HEK293T (cell line): ENCODE data around the gene ATG12.
"Not testable (repeated sequence)": the region's sequence is repeated elsewhere in the genome, so short reads cannot be mapped to it uniquely, and the experiment has no call there.

ENCODE experiments used
- CTCF ChIA-PET: fragments of 350-600 bp; formaldehyde crosslinking; extraction: SDS; loops from one replicate; lab custom pipeline; 2021; ENCODE audit warnings: antibody characterized with exemption, inconsistent platforms; lab: Yijun Ruan, JAX
- POLR2A ChIA-PET: fragments of 350-600 bp; formaldehyde crosslinking; extraction: SDS; loops from one replicate; lab custom pipeline; 2020; ENCODE audit warnings: antibody characterized with exemption, inconsistent platforms; lab: Yijun Ruan, JAX
- DNase-seq: peaks from one replicate; pipeline ENCODE4 v3.0.0; 2012; ENCODE audit warnings: mixed read lengths; ENCODE audit errors: extremely low spot score
- ARNT ChIP-seq: fragments of 450-650 bp; IDR thresholded peaks from 2 replicates; pipeline ENCODE4 v1.6.1; 2017; ENCODE audit warnings: mild to moderate bottlenecking
- BHLHE40 ChIP-seq: fragments of 450-650 bp; IDR thresholded peaks from 2 replicates; pipeline ENCODE4 v1.6.1; 2016; ENCODE audit warnings: mild to moderate bottlenecking, moderate library complexity, borderline replicate concordance
- CTBP1 ChIP-seq: fragments of 450-650 bp; IDR thresholded peaks from 2 replicates; pipeline ENCODE4 v1.6.1; 2016; ENCODE audit warnings: borderline replicate concordance
- ELF4 ChIP-seq: fragments of 450-650 bp; IDR thresholded peaks from 2 replicates; pipeline ENCODE4 v1.6.1; 2017; ENCODE audit warnings: antibody characterized with exemption
- FOXA1 ChIP-seq: fragments of 450-650 bp; IDR thresholded peaks from 2 replicates; pipeline ENCODE4 v1.6.1; 2016; ENCODE audit warnings: mild to moderate bottlenecking
- FOXK2 ChIP-seq: fragments of 450-650 bp; IDR thresholded peaks from 2 replicates; pipeline ENCODE4 v1.6.1; 2016; ENCODE audit warnings: mild to moderate bottlenecking
- FOXM1 ChIP-seq: fragments of 450-650 bp; IDR thresholded peaks from 2 replicates; pipeline ENCODE4 v1.6.1; 2017; ENCODE audit warnings: mild to moderate bottlenecking, borderline replicate concordance
- HDGF ChIP-seq: fragments of 450-650 bp; IDR thresholded peaks from 2 replicates; pipeline ENCODE4 v1.6.1; 2017; ENCODE audit warnings: antibody characterized with exemption, borderline replicate concordance
- L3MBTL2 ChIP-seq: fragments of 450-650 bp; conservative IDR thresholded peaks from 2 replicates; pipeline ENCODE4 v1.6.1; 2016; ENCODE audit warnings: mild to moderate bottlenecking
- LEF1 ChIP-seq: fragments of 450-650 bp; IDR thresholded peaks from 2 replicates; pipeline ENCODE4 v1.6.1; 2017; ENCODE audit warnings: mild to moderate bottlenecking, borderline replicate concordance
- NFRKB ChIP-seq: fragments of 450-650 bp; IDR thresholded peaks from 2 replicates; pipeline ENCODE4 v1.6.1; 2016; ENCODE audit warnings: mild to moderate bottlenecking, moderate library complexity
- SP1 ChIP-seq: fragments of 450-650 bp; IDR thresholded peaks from 2 replicates; pipeline ENCODE4 v1.6.1; 2017
- SUZ12 ChIP-seq: fragments of 450-650 bp; IDR thresholded peaks from 2 replicates; pipeline ENCODE4 v1.6.1; 2016; ENCODE audit warnings: mild to moderate bottlenecking
- TARDBP ChIP-seq: fragments of 450-650 bp; IDR thresholded peaks from 2 replicates; pipeline ENCODE4 v1.6.1; 2016
- ZNF384 ChIP-seq: fragments of 450-650 bp; IDR thresholded peaks from 2 replicates; pipeline ENCODE4 v1.6.1; 2016
- TF ChIP-seq, protein P1 (sequence below): fragments of 450-650 bp; IDR thresholded peaks from 2 replicates; pipeline ENCODE4 v1.6.1; 2016

ATG12 gene

DNA sequence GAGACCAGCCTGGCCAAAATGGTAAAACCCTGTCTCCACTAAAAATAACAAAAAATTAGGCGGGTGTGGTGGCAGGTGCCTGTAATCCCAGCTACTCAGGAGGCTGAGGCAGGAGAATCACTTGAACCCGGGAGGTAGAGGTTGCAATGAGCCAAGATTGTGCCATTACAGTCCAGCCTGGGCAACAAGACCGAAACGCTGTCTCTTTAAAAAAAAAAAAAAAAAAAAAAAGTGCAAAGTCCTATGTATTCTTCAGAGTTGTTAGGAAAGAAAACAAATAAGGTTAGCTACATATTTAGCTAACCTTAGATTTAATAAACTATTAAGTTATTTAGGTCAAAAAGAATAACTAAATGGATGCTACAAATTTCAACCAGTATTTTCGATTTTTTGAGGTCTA, 11.5 kb downstream of the ATG12 start:
- CTCF ChIA-PET = no interaction called here
- TF ChIP-seq SUZ12 (no peak), CTBP1 (no peak)
- no peak for DNase-seq
- POLR2A ChIA-PET = no interaction called here

GRCh38 chr5:115825948-115826347, 15.4 kb downstream of the ATG12 start:
- ChIA-PET CTCF (no interaction called here), POLR2A (interaction anchor here (1.5 kb wide), 1 partner anchor 10 kb away, joined by 5 read pairs; the partner anchor contains the start of gene CDO1)
- TF ChIP-seq TARDBP (no peak), ARNT (no peak), HDGF (no peak)
- DNase-seq = no peak

DNA sequence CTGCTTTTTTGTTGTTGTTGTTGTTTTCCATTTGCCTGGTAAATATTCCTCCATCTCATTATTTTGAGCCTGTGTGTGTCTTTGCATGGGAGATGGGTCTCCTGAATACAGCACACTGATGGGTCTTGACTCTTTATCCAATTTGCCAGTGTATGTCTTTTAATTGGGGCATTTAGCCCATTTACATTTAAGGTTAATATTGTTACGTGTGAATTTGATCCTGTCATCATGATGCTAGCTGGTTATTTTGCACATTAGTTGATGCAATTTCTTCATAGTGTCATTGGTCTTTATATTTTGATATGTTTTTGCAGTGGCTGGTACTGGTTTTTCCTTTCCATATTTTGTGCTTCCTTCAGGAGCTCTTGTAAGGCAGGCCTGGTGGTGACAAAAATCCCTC, 16.4 kb downstream of the ATG12 start:
- DNase-seq, CTCF ChIA-PET, POLR2A ChIA-PET: not testable (repeated sequence)

DNA sequence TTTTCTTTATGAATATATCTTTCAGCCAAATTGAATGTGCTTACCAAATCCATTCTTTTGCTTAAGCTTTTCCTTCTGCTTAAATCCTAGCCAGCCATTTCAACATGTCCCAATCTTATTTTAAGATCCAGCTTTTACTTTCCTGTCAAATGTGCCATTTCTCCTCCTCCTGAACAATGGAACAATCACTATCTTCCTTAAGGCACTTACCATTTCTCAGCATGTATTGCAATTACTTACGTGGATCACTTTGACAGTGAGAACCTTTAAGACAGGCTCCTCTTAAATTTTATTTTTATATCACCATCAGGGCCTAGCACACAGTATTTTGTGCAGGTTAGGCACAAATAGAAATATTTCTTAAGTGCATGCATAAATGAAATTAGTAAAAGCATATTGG, 20.5 kb downstream of the ATG12 start:
- POLR2A ChIA-PET = no interaction called here

DNA sequence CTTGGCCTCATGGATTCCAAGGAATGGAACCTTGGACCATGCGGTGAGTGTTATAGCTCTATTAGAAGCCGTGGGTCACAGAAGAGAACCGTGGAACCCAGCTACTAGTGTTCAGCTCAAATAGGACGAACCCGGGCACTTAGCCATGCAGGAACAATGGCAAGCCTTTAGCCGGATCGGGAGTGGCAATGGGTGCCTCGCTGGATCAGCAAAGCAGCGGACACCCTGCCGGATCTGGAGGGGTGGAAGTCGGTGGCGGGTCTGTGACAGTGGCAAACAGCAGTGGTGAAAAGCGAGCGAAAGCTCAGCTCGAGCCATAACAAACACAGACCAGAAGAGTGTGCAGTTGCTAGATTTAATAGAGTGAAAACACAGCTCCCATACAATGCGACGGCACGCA, 22.5 kb downstream of the ATG12 start:
- ChIA-PET CTCF (interaction anchor here (0.6 to 0.7 kb wide), 2 partner anchors 227 to 258 kb away, joined by 3 read pairs; no protein-coding TSS in a partner anchor), POLR2A (interaction anchor here (1.3 kb wide), 1 partner anchor 23 kb away, joined by 3 read pairs; the partner anchor contains the start of genes AP3S1 and ATG12)
- TF ChIP-seq ARNT = no peak
- no peak for TF ChIP-seq L3MBTL2
- TF ChIP-seq ELF4 = no peak
- TF ChIP-seq SUZ12 = no peak
- no peak for TF ChIP-seq FOXK2
- TF ChIP-seq CTBP1 = no peak
- TF ChIP-seq SP1 = no peak
- TF ChIP-seq, protein P1, sequence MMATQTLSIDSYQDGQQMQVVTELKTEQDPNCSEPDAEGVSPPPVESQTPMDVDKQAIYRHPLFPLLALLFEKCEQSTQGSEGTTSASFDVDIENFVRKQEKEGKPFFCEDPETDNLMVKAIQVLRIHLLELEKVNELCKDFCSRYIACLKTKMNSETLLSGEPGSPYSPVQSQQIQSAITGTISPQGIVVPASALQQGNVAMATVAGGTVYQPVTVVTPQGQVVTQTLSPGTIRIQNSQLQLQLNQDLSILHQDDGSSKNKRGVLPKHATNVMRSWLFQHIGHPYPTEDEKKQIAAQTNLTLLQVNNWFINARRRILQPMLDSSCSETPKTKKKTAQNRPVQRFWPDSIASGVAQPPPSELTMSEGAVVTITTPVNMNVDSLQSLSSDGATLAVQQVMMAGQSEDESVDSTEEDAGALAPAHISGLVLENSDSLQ = no peak
- no peak for TF ChIP-seq NFRKB
- TF ChIP-seq HDGF = no peak
- no peak for TF ChIP-seq FOXA1
- TF ChIP-seq BHLHE40 = no peak
- TF ChIP-seq FOXM1 = no peak
- TF ChIP-seq ZNF384 = no peak
- TF ChIP-seq LEF1 = no peak
- TF ChIP-seq TARDBP = no peak
- no peak for DNase-seq

More for the DNA sequence above, 20.5 kb downstream of the ATG12 start:
- TF ChIP-seq L3MBTL2 (no peak), ELF4 (no peak), BHLHE40 (no peak), TARDBP (no peak), NFRKB (no peak), FOXA1 (no peak), SUZ12 (no peak), FOXM1 (no peak), ZNF384 (no peak), SP1 (no peak), HDGF (no peak), LEF1 (no peak), CTBP1 (no peak), FOXK2 (no peak), ARNT (no peak)
- TF ChIP-seq, protein P1 = no peak
- CTCF ChIA-PET = no interaction called here
- DNase-seq = no peak

- no peak for DNase-seq
- TF ChIP-seq FOXM1 (no peak), FOXA1 (no peak), SUZ12 (no peak), BHLHE40 (no peak), ZNF384 (no peak), ELF4 (no peak), ARNT (no peak), TARDBP (no peak), L3MBTL2 (no peak), CTBP1 (no peak), SP1 (no peak)
- TF ChIP-seq, protein P1 = no peak
- POLR2A ChIA-PET = no interaction called here
- CTCF ChIA-PET = no interaction called here
Observed at GRCh38 chr5:115817386-115817785, 24.0 kb downstream of the ATG12 start.

DNA sequence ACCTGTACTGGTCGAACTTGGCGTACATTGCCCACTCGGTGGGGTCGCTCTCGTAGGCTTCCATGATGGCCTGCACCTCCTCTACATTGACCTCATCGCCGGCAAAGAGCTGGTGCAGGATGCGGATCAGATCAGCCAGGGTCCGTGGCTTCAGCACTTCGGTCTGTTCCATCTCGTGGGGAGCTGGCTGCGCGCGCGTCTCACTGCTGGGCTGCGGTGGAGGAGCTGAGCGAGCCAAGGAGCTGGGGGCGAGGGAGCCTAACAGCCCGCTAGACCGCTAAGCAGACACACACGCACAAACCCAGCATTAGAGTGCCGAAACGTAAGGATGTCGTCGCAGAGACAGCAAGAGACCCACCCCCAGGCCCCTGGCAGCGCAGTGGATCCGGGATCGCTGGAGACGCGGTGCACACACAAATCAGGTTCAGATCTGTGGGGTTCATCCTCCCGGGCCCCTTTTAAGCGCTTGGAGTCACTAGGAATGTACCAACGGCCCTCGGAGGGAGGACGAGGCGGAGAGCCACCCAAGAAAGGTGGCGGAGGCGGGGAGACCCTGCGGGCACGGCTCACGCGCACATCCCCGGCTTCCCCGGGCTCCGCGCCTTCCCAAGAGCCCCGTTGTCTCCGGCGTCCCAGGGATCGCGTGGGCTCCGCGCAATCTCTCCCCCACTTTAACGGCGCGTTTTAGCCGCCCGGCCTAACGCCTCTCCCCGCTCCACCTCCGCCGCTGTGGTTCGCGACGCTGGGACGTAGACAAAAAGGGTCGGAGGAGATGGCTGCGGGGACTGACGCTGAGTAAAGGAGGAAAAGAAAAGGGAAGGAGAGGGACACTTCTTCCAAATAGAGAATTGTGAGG, 24.9 kb downstream of the ATG12 start, which contains the start of gene CDO1:
Gene CDO1, minus strand, starts transcription at position 434 of the 856 bp plus-strand sequence. Its CDS starts 262 bp downstream, at position 172.
- POLR2A ChIA-PET = interaction anchor here (0.6 to 1.9 kb wide), 10 partner anchors 10 to 268 kb away, joined by 3 to 5 read pairs (median 4); partner anchors contain the start of genes AP3S1, ATG12 and COMMD10
- CTCF ChIA-PET = interaction anchor here (0.6 to 1.0 kb wide), 3 partner anchors 14 to 255 kb away, joined by 3 read pairs; no protein-coding TSS in a partner anchor
- peak; percentile 40; the same call in 1 of the 2 replicates for TF ChIP-seq L3MBTL2
- TF ChIP-seq ELF4 = no peak
- DNase-seq = peak; percentile 32
